ENCODE data around the gene C2CD2.

DNA sequence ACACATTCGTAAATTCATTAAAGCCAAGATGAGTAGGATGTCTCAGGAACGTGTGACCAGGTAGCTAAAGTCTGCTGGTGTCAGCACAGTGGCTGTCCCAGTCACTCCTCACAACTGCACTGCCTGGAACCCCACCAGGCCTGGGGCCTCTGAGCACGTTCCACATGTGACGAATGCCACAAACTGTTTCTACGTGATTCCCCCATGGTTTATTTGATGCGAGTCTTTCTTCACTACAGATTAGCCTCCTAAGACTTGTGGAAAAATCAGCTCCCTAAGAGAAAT, 107.8 kb downstream of the C2CD2 start:
- TF ChIP-seq, protein P1, sequence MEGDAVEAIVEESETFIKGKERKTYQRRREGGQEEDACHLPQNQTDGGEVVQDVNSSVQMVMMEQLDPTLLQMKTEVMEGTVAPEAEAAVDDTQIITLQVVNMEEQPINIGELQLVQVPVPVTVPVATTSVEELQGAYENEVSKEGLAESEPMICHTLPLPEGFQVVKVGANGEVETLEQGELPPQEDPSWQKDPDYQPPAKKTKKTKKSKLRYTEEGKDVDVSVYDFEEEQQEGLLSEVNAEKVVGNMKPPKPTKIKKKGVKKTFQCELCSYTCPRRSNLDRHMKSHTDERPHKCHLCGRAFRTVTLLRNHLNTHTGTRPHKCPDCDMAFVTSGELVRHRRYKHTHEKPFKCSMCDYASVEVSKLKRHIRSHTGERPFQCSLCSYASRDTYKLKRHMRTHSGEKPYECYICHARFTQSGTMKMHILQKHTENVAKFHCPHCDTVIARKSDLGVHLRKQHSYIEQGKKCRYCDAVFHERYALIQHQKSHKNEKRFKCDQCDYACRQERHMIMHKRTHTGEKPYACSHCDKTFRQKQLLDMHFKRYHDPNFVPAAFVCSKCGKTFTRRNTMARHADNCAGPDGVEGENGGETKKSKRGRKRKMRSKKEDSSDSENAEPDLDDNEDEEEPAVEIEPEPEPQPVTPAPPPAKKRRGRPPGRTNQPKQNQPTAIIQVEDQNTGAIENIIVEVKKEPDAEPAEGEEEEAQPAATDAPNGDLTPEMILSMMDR (IDR thresholded peaks at IDR 0.05), result no peak
- no peak for TF ChIP-seq EZH2 (IDR thresholded peaks at IDR 0.05; ENCODE audit: borderline replicate concordance, insufficient read depth, low read depth, low read length, poor library complexity, severe bottlenecking)
